Left hindlimb (tissue), 1 donor: ENCODE measurements around the gene DLG5.

ENCODE experiments used
- DNase-seq: peaks from one replicate; pipeline ENCODE4 v3.0.0-alpha.2; 2018

Gene DLG5

GRCh38 chr10:77865580-77866324 lies 60.8 kb downstream of the DLG5 start:
- DNase-seq = no peak

GRCh38 chr10:77864151-77864851 lies 62.3 kb downstream of the DLG5 start:
- no peak for DNase-seq

DNA sequence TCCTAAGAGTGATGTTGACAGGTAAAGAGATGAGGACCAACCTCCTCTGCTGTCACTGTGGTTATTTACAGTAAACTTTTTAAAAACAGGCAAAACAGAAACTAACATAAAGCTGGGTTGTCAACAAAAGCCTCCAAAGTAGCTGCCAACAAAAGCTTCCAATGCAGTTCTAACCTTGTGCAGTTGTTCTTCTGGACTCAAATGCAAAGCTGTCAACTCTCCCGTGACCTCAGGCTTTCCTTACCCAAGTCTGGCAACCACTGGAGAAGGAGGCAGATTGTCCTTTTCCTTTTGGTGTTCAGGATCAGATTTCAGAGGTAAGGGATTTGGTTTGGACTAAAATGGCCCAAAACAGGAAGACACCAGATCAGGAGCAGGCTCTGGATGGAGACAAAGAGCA lies 63.1 kb downstream of the DLG5 start:
- DNase-seq = no peak

DNA sequence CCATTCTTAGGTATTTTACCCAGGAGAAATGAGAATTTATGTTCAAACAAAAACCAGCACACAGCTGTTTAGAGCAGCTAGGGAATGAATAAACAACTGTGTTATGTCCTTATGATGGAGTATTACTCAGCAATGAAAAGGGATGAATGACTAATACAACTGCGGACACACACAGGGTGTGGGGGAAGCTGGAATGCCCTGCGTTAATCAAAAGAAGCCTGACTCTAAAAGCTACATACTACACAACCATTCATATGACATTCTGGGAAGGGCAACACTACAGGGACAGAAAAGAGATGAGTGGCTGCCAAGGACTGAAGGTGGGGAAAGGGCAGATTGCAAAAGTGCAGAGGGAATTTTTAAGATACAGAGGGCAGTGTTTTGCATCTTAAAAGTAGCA lies 64.0 kb downstream of the DLG5 start:
- no peak for DNase-seq

- no peak for DNase-seq
These were observed 65.2 kb downstream of the DLG5 start for GRCh38 chr10:77861366-77861765.

GRCh38 chr10:77859865-77860282 lies 66.7 kb downstream of the DLG5 start:
- no peak for DNase-seq

DNA sequence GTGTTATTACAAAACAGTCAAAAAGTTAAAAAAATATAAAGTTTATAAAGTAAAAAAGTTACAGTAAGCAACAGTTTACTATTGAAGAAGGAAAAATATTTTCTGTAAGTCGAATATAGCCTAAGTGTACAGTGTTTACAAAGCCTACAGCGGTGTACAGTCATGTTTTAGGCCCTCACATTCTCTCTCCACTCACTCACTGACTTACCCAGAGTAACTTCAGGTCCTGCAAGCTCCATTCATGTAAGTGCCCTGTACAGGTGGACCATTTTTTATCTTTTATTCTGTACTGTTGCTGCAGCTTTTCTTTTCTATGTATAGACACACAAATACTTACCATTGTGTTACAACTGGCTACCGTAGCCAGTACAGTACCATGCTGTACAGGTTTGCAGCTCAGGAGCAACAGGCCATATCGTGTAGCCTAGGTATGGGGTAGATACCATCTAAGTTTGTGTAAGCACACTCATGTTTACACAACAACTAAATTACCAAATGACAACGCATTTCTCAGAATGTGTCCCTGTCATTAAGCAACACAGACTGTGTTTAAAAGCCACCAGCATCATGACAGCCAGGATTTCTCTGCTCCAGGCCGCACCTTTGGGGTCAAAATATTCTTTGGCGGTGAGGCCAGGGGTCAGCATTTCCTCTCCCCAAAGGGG lies 67.2 kb downstream of the DLG5 start:
- no peak for DNase-seq

- DNase-seq = no peak
These were observed 69.3 kb downstream of the DLG5 start for GRCh38 chr10:77857272-77857671.

- DNase-seq = no peak
These were observed 70.0 kb downstream of the DLG5 start for GRCh38 chr10:77856566-77856965.

GRCh38 chr10:77855404-77856155 lies 71.0 kb downstream of the DLG5 start:
- DNase-seq = no peak

DNA sequence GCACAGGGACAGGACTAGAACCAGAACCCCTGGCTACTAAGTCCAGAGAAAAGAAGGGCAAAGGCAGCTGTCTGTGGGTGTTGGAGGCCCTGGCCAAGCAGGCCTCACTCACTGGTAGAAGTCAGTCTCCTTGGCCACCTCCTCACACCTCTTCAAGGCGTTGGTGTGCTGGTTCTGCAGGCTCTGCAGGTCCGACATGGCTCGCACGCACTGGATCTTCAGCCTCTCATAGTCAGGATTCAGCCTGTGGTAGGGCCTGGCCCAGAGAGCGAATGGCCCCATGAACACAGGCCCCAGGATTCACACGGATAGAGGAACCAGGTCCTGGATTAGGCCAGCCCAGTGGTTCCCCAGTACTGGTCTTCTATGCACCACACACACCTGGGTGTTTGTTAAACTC lies 72.4 kb downstream of the DLG5 start:
- DNase-seq = no peak

- DNase-seq = no peak
These were observed 73.3 kb downstream of the DLG5 start for GRCh38 chr10:77853256-77853655.

- no peak for DNase-seq
These were observed 75.8 kb downstream of the DLG5 start for GRCh38 chr10:77850620-77851231.

GRCh38 chr10:77849039-77849664 lies 77.4 kb downstream of the DLG5 start:
- no peak for DNase-seq

DNA sequence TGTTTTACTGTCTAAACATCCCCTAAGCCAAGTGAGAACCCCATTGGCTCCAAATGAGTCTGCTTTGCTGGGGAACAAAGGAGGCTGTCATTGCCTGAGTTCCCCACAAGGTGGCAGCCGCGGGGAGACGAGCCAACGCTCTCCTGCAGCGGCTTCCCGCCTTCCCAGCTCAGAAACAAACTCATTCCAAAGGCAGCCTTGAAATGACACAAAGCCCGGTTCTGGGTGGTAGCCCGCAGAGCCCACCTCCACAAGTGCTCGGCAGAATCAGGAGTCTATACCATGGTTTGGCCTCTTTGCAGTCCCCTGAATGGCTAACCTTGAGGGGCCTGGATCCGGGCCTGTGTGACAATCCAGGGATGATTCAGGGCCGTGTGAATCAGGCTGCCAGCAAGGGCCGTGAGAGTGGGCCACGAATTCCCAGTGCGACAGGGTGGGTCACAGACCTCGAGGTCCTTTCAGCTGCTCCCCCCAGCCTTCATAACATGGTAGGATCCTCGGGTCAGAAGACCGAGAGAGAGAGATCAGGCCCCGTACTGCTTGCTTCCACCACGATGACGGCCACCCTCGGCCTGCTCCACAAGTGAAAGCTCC lies 79.7 kb downstream of the DLG5 start:
- peak; percentile 83 for DNase-seq

DNA sequence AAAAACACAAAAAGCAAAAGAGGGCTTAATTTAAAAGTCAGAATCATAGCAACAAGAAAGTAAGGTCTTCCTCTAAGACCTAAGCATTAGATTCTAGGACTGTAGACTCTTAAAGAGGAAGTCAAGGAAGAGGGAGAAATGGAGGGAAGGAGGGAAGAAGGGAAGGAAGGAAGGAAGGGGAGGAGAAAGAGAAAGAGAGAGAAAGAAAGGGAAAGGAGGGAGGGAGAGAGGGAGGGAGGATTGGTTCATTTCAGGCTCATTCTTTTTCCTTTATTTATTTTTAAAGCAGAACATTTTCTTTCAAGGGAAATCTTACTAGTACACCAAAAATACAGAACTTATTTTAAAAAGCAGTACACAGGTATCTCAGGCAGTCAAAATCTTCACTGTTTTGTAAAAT lies 81.1 kb downstream of the DLG5 start:
- no peak for DNase-seq

- DNase-seq = no peak
These were observed 81.7 kb downstream of the DLG5 start for GRCh38 chr10:77844713-77845445.

DNA sequence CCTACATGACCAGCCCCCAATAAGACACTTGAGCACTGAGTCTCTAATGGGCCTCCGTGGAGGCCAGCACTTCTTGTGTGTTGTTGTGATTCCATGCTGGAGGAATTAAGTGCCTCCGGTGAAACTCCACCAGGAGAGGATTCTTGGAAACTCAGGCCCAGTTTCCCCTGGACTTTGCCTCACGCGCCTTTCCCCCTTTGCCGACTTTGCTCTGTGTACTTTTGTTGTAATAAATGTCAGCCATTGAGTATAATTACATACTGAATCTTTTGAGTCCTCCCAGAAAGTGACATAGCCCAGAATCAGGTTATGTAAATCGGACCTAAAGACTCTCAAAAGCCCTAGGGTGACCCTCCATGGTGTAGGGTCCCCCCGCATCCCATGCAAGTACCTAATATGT lies 82.4 kb downstream of the DLG5 start:
- DNase-seq = no peak

DNA sequence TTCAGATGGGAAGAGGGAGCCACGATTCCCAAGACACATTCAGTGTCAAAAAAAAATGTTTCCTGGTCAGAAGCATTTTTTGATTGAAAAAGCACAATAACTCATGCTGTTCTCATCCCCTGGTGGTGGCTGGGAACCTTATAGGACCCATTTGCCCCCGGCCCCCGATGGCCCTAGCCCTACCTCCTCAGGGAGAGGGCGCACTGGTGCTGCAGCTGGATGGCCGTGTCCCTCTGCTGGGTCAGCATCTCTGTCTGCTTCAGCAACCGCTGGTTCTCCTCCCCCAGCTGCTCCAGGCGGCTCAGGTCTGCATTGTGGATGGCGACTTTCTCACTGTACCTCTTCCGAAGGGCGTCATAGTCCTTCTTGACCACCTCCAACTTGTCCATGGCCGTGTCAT lies 83.3 kb downstream of the DLG5 start:
- DNase-seq = no peak

DNA sequence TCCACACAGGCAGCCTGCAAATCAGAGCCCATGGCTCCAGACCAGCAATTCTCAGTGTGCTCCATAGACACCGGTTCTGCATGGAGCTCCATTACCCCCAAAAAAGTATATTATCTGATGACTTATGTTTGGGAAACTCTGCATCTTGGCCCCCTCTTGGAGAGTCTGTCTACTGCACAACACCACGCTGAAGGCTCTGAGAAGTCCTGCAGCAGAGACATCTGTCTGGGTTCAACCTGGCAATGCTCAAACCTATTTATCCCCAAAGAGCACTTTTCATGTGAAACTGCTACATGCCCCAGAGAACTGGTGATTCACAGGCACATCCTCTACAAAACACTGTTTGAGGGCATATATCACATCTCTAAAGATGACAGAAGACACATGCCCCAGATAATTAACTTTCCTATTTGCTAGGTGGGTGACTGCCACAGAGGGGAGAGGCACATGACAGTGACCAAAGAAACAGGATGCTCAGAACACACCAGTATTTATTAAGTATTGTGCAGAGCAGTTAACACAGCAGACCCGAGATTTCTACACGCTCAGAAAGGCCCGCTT lies 83.8 kb downstream of the DLG5 start:
- DNase-seq = no peak
